CD1c-positive myeloid dendritic cell (primary cell): ENCODE measurements around the gene DCAF5.
"Not testable (repeated sequence)": the region's sequence is repeated elsewhere in the genome, so short reads cannot be mapped to it uniquely, and the experiment has no call there.

ENCODE experiments used
- DNase-seq: peaks from one replicate; pipeline ENCODE4 v3.0.0-alpha.2; 2016; ENCODE audit errors: extremely low spot score

The DCAF5 gene

DNA sequence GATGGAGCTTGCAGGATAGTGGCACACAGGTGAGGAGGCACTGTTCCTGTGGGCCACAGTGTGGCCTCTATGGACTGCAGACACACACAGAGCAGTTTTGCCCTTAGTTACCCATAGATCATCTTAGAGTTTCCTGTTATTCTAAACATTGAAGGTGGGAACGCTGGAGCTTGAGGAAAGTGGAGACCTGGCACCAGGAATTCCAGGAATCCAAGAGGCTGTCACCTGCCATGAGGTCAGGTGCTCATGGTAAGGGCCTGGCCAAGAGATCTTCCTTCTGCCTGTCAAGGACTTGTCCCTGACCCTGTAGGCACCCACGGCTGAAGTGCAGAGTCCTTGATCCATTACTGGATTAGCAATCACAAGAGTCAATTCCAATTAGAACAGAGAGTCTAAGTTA is 108.6 kb downstream of the DCAF5 start:
- no peak for DNase-seq

- DNase-seq, result peak; percentile 84
Measured at GRCh38 chr14:69043596-69044260, 109.2 kb downstream of the DCAF5 start.

DNA sequence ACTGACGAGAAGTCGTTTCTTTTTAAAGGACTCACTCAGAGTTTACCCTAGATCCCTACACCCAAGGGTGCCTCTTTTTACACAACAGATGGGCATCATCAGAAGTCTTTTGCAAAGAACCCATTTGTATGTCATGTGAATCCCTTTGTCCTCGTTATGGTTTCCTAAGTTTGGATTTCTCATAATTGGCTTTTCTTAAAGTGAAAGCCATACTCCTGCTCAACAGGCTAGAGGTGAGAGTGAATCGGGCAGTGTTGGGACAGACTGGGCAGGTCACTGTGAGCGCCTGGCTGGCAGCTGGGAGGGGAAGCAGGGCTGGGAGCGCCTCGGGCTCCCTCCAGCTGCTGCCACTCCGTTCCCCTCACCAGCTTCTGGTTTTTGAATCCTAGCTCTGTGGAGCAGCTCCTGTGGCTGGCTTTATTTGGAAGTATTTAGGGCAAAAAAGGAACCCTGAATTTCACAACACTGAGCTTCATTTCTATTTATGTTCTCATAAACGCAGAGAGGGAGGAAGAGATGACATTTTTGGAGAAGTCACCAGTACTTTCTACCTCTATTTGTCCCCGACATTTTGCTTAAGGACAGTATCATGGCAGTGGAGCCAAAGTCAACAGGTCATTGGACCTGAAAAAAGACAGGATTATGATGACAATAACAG is 110.0 kb downstream of the DCAF5 start:
- DNase-seq, result peak; percentile 94

DNA sequence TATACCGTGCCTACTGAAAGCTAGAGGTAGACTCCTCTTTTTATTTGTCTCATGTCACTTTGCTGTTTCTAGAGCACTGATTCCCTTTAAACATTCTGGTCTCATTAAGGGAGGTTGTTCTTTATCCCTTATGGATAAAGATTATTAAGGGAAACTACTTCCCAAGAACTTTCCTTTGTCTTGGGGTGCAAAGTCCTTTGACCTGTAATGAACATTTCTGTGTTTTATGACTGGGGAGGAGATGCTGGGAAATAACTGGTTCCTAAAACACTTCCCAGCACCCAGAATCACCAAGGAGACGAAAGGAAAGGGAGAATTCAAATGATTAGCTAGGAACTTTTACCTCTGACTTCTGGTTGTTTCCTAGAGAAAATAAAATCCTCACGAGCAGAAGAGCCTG is 110.6 kb downstream of the DCAF5 start:
- no peak for DNase-seq

DNA sequence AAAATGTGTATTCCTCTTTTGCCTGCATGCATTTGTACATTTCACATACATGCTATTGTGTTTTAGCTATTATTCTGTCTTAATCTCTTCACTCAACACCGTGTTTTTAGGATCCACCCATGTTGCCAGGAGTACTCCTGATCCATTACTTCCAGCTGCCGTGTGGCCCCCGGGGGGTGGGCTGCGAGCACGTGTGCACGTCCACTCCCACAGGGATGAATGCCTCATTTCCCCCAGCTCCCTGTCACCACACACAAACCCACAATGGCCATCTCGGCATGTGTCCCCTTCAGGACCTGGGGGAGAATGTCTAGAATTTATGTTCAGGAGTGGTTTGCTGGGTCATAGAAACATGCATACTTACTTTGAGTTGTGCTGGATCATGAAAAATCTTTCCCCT is 111.1 kb downstream of the DCAF5 start:
- no peak for DNase-seq

DNA sequence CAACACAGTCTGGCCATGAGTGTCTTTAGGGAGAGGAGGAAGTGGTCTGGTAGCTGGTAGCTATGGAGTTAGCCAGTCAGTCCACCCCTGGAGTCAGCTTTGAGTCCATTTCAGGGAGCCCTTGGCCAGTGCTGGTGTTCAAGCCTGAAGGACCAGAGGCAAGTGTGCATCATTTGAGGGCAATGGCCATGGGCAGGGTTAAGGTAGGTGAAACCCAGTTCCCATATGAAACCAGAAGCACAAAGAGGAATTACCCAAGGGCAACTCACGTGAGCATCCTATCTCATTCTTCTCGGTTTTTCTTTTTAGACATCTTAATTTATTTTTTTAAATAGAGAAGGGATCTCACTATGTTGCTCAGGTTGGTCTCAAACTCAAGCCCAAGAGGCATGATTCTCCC is 112.6 kb downstream of the DCAF5 start:
- peak; percentile 75 for DNase-seq

DNA sequence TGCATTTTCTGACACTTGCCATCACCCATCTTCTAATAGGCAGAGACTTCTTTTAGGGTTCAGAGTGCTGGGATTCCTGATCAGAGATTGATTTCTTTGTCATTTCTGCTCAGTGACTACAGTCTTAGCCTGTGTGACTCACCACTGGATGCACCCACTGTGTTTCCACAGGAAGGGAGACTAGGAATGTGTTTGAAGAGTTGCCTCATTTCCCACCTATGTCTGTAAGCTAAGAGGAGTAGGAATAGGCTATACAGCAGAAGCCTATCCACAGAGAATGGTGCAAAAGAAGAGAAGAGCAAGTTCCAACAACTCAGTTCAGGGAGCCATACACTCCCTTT is 113.7 kb downstream of the DCAF5 start:
- no peak for DNase-seq

DNA sequence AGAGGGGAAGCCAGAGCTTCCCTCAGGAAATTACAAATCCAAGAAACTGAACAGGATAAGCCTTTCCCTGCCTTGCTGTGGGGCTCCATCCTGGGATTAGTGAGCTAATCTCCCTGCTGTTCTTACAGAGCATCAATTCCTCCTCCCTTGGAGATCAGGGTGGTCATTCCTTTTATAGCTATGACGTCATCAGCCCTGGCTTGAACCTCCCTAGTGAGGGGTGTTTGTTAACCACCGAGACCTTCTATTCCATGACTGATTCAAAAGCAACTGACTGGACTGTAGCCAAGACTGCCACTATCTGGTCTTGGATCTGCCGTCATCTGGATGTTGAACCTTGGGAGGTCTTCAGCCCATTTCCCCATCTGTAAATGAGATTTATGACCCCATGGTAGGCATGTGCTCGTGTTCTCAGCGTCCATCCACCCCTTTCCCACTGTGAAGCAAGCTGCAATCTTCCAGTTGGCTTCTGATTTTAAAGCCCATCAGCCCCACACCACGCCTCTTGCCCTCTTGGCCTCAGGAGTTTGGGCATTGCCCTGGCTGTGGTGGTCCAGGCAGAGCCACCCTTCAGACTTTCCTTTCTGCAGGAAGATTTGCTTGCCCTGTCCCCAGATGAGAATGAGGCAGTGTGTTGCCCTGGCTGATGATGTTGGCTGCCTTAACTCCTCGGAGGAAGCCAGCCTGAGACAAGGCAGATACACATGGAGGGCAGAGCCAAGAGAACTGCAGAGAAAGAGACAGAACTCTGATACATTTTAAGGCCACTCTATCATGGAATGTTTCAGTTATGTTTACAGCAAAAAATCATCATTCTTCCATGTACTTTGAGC is 114.2 kb downstream of the DCAF5 start:
- DNase-seq, result no peak

DNA sequence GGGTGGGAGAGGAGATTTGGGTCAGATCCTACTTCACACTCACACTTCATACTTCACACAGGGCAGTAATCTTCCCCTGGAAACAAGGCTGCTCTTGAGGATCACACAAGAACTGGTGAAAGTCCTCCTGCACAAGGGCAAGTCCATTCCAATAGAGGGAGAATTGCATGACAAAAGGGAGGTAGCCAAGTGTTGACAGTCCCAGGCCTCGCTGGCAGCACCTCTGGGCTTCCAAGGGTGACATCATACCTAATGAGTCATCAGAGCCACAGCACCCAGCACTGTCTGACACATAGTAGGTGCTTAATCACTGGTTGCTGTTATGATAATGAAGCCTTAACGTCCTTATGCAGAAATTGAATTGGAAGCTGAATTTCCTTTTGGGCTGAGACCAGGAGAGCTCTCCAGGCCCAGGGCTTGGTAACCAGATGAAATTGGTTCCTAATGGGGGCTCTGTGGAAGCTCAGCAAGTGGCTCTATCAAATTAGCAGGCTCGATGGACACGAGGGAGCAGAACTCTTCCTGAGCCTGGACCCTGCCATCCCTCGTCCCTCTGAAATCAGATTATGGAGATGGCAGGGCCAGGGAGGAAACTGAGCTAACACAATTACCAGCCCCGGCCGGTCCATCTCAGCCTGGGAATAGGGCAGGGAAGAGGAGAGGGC is 115.0 kb downstream of the DCAF5 start:
- DNase-seq, result peak; percentile 17

GRCh38 chr14:69036757-69037506 is 116.0 kb downstream of the DCAF5 start:
- DNase-seq, result no peak

DNA sequence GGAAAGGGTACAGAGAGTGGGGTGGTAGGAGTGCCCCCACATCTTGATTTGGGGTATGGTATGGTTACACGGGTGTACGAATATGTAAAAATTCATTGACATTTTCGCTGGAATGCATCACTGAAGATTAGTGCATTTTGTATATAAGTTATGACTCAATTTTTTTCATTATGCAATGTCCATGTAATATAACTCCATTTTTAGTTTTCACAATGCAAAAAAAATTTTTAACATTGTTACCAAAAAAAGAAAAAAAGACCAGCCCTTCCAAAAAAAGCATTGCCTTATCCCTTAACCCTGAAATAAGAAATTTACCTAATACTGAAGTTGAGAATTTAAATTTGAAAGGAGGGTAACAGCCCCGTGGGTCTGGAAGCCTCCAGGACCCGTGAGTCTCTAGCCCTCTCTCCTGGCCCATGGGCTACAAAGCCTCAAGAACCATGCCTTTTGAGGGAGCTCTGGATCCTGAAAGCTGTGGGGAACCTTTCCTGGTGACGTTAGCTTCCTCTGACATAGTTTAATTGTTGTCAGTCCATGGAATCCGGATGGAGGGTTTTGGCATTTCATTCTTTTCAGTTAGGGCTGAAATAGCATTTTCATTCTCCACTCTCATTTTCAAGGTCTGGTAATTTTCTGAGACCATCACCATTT is 118.2 kb downstream of the DCAF5 start:
- DNase-seq, result no peak

- DNase-seq, result no peak
Measured at GRCh38 chr14:69027242-69027913, 125.5 kb downstream of the DCAF5 start.

DNA sequence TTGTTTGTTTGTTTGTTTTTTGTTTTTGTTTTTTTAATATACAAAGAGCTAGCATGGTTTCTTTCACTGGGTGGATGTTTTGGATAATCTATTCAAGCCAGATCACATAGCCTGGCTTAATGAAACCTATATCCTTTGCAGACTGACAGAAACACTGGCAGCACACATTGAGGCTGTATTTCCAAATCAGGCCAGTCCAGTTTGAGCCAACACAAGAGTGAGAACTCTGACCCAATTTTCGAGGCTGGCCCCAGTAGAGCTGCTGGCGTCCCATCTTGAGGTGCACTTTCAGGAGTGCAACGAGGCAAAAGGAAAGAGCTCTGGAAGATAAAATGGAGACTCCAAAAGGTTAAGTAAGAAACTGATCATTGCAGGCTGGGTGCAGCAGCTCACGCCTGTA is 129.9 kb downstream of the DCAF5 start:
- DNase-seq, result no peak

GRCh38 chr14:69022093-69022492 is 130.8 kb downstream of the DCAF5 start:
- DNase-seq, result not testable (repeated sequence)

DNA sequence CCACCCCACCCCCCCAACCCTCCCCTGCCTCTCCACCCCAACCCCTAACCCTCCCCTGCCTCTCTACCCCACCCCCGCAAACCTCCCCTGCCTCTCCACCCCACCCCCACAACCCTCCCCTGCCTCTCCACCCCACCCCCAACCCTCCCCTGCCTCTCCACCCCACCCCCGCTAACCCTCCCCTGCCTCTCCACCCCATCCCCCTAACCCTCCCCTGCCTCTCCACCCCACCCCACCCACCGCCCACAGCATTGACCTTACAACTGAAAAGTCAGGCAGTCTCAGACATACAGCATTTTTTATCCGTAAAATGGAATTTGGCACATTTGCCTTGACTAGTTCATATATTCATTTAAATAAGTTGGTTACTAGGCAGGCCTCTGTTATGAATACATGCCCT is 135.2 kb downstream of the DCAF5 start:
- DNase-seq, result no peak

DNA sequence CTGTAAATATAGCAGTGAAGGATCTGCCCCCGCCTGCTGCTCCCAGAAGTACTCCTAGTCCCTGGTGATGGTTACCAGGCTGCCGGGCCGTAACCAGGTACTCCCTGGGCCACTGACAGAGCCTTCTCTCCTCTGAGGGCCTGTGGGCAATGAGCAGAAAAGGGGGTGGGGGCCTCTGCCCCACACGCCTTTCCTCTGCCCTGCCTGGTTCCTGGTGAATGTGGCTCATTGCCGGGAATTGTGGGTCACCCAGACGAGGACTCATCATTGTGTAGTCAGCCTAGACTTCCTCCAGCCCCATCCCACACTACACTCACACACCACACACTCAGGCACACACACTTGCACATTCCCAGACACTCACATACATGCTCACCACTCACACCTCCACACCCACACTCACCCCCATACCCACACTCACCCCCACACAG is 138.1 kb downstream of the DCAF5 start:
- DNase-seq, result peak; percentile 37

- DNase-seq, result peak; percentile 88
Measured at GRCh38 chr14:69013943-69014782, 138.8 kb downstream of the DCAF5 start.

GRCh38 chr14:69012256-69012953 is 140.5 kb downstream of the DCAF5 start:
- DNase-seq, result peak; percentile 34

GRCh38 chr14:69010648-69011047 is 142.3 kb downstream of the DCAF5 start:
- no peak for DNase-seq
